ENCODE data around the gene HES1.

DNA sequence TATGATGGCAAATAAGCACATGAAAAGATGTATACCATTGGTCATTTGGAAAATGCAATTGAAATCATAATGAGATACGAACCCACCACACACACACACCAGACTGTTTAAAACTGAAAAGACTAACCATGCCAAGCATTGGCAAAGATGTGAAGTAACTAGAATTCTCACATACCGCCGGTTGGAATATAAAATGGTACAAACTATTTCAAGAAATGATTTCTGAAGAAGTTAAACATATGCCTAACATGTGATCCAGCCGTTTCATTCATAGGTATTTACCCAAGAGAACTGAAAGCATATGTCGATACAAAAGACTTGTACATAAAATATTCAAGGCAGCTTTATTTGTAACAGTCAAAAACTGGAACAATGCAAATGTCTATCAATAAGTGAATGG lies 28.9 kb downstream of the HES1 start:
- TF ChIP-seq, protein P1, sequence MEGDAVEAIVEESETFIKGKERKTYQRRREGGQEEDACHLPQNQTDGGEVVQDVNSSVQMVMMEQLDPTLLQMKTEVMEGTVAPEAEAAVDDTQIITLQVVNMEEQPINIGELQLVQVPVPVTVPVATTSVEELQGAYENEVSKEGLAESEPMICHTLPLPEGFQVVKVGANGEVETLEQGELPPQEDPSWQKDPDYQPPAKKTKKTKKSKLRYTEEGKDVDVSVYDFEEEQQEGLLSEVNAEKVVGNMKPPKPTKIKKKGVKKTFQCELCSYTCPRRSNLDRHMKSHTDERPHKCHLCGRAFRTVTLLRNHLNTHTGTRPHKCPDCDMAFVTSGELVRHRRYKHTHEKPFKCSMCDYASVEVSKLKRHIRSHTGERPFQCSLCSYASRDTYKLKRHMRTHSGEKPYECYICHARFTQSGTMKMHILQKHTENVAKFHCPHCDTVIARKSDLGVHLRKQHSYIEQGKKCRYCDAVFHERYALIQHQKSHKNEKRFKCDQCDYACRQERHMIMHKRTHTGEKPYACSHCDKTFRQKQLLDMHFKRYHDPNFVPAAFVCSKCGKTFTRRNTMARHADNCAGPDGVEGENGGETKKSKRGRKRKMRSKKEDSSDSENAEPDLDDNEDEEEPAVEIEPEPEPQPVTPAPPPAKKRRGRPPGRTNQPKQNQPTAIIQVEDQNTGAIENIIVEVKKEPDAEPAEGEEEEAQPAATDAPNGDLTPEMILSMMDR (IDR thresholded peaks at IDR 0.05), result no peak
- TF ChIP-seq POLR2A (IDR thresholded peaks at IDR 0.05) (no peak), EP300 (IDR thresholded peaks at IDR 0.05) (no peak)

Data from tibial nerve (tissue), 4 donors.